Stimulated activated naive B cell treated with anti-CD40 and anti-IgM and Interleukin-4, amounts not matched to agents 10 μg/mL and 1 μg/mL and 100 μg/mL, for 72 hours (primary cell): ENCODE data around the gene PROC.

Experiments used
- ATAC-seq, 2 donors: fragments of 150-1000 bp; cut with Tn5 transposase; replicated peaks; 2 replicates each; pipeline ENCODE4 v1.10.0; 2021; ENCODE audit warnings: moderate library complexity in 1 of 2
- DNase-seq: peaks from one replicate; pipeline ENCODE4 v3.0.0; 2021
- H3K27ac Mint-ChIP-seq: one replicate; pipeline ENCODE4 v1.8.0; 2022; ENCODE audit warnings: mild to moderate bottlenecking, mixed read lengths
- H3K27me3 Mint-ChIP-seq, 2 donors: one replicate each; pipeline ENCODE4 v1.8.0; 2022; ENCODE audit warnings: mixed read lengths in 2 of 2
- H3K36me3 Mint-ChIP-seq, 2 donors: one replicate each; pipeline ENCODE4 v1.8.0; 2022; ENCODE audit warnings: mixed read lengths in 2 of 2, mild to moderate bottlenecking in 1 of 2
- H3K4me1 Mint-ChIP-seq, 2 donors: one replicate each; pipeline ENCODE4 v1.8.0; 2022; ENCODE audit warnings: mixed read lengths in 2 of 2, mild to moderate bottlenecking in 1 of 2
- H3K4me3 Mint-ChIP-seq, 2 donors: one replicate each; pipeline ENCODE4 v1.8.0; 2022; ENCODE audit warnings: mild to moderate bottlenecking in 2 of 2, mixed read lengths in 2 of 2, moderate library complexity in 1 of 2
- H3K9me3 Mint-ChIP-seq, 2 donors: one replicate each; pipeline ENCODE4 v1.8.0; 2022; ENCODE audit warnings: mixed read lengths in 2 of 2, mild to moderate bottlenecking in 1 of 2

Gene PROC

DNA sequence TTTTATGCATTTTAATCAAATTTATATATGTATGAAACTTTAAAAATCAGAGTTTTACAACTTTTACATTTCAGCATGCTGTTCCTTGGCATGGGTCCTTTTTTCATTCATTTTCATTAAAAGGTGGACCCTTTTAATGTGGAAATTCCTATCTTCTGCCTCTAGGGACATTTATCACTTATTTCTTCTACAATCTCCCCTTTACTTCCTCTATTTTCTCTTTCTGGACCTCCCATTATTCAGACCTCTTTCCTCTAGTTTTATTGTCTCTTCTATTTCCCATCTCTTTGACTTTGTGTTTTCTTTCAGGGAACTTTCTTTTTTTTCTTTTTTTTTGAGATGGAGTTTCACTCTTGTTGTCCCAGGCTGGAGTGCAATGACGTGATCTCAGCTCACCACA, 5.7 kb downstream of the PROC start:
- H3K4me1 Mint-ChIP-seq = peaks cover 16 to 23% of the 10 kb centered on the region in 2 donors
- peak overlapping the region; percentile 62 to 79 for H3K4me3 Mint-ChIP-seq
- peaks cover 0 to 9% of the 10 kb centered on the region in 2 donors for H3K36me3 Mint-ChIP-seq
- H3K27me3 Mint-ChIP-seq = peaks cover 14 to 15% of the 10 kb centered on the region in 2 donors
- no peaks in the 10 kb centered on the region for H3K9me3 Mint-ChIP-seq
- ATAC-seq (no peak), DNase-seq (no peak)
- H3K27ac Mint-ChIP-seq = no peak overlapping the region

DNA sequence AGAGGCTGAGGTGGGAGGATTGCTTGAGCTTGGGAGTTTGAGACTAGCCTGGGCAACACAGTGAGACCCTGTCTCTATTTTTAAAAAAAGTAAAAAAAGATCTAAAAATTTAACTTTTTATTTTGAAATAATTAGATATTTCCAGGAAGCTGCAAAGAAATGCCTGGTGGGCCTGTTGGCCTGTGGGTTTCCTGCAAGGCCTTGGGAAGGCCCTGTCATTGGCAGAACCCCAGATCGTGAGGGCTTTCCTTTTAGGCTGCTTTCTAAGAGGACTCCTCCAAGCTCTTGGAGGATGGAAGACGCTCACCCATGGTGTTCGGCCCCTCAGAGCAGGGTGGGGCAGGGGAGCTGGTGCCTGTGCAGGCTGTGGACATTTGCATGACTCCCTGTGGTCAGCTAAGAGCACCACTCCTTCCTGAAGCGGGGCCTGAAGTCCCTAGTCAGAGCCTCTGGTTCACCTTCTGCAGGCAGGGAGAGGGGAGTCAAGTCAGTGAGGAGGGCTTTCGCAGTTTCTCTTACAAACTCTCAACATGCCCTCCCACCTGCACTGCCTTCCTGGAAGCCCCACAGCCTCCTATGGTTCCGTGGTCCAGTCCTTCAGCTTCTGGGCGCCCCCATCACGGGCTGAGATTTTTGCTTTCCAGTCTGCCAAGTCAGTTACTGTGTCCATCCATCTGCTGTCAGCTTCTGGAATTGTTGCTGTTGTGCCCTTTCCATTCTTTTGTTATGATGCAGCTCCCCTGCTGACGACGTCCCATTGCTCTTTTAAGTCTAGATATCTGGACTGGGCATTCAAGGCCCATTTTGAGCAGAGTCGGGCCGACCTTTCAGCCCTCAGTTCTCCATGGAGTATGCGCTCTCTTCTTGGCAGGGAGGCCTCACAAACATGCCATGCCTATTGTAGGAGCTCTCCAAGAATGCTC, 6.6 kb downstream of the PROC start:
- DNase-seq = no peak
- H3K9me3 Mint-ChIP-seq = no peaks in the 10 kb centered on the region
- H3K27ac Mint-ChIP-seq = peak overlapping the region; percentile 82
- no peak overlapping the region for H3K4me3 Mint-ChIP-seq
- H3K27me3 Mint-ChIP-seq = peaks cover 14 to 15% of the 10 kb centered on the region in 2 donors
- H3K4me1 Mint-ChIP-seq = peaks cover 16 to 23% of the 10 kb centered on the region in 2 donors
- no peak for ATAC-seq
- H3K36me3 Mint-ChIP-seq = peaks cover 0 to 19% of the 10 kb centered on the region in 2 donors

DNA sequence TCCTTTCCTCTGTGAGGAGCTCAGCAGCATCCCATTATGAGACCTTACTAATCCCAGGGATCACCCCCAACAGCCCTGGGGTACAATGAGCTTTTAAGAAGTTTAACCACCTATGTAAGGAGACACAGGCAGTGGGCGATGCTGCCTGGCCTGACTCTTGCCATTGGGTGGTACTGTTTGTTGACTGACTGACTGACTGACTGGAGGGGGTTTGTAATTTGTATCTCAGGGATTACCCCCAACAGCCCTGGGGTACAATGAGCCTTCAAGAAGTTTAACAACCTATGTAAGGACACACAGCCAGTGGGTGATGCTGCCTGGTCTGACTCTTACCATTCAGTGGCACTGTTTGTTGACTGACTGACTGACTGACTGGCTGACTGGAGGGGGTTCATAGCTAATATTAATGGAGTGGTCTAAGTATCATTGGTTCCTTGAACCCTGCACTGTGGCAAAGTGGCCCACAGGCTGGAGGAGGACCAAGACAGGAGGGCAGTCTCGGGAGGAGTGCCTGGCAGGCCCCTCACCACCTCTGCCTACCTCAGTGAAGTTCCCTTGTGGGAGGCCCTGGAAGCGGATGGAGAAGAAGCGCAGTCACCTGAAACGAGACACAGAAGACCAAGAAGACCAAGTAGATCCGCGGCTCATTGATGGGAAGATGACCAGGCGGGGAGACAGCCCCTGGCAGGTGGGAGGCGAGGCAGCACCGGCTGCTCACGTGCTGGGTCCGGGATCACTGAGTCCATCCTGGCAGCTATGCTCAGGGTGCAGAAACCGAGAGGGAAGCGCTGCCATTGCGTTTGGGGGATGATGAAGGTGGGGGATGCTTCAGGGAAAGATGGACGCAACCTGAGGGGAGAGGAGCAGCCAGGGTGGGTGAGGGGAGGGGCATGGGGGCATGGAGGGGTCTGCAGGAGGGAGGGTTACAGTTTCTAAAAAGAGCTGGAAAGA, 7.6 kb downstream of the PROC start:
- ATAC-seq (no peak), DNase-seq (no peak)
- H3K27me3 Mint-ChIP-seq = peaks cover 12 to 14% of the 10 kb centered on the region in 2 donors
- H3K4me1 Mint-ChIP-seq = peaks cover 15 to 23% of the 10 kb centered on the region in 2 donors
- H3K4me3 Mint-ChIP-seq = no peak overlapping the region
- H3K27ac Mint-ChIP-seq = no peak overlapping the region
- H3K9me3 Mint-ChIP-seq = no peaks in the 10 kb centered on the region
- H3K36me3 Mint-ChIP-seq = peaks cover 0 to 19% of the 10 kb centered on the region in 2 donors

DNA sequence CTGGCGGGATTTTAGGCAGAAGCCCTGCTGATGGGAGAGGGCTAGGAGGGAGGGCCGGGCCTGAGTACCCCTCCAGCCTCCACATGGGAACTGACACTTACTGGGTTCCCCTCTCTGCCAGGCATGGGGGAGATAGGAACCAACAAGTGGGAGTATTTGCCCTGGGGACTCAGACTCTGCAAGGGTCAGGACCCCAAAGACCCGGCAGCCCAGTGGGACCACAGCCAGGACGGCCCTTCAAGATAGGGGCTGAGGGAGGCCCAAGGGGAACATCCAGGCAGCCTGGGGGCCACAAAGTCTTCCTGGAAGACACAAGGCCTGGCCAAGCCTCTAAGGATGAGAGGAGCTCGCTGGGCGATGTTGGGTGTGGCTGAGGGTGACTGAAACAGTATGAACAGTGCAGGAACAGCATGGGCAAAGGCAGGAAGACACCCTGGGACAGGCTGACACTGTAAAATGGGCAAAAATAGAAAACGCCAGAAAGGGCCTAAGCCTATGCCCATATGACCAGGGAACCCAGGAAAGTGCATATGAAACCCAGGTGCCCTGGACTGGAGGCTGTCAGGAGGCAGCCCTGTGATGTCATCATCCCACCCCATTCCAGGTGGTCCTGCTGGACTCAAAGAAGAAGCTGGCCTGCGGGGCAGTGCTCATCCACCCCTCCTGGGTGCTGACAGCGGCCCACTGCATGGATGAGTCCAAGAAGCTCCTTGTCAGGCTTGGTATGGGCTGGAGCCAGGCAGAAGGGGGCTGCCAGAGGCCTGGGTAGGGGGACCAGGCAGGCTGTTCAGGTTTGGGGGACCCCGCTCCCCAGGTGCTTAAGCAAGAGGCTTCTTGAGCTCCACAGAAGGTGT, 8.5 kb downstream of the PROC start:
- peaks cover 6 to 14% of the 10 kb centered on the region in 2 donors for H3K27me3 Mint-ChIP-seq
- no peak for DNase-seq
- H3K36me3 Mint-ChIP-seq = peaks cover 3 to 23% of the 10 kb centered on the region in 2 donors
- H3K27ac Mint-ChIP-seq = no peak overlapping the region
- no peak overlapping the region for H3K4me3 Mint-ChIP-seq
- ATAC-seq = no peak
- H3K9me3 Mint-ChIP-seq = no peaks in the 10 kb centered on the region
- peaks cover 12 to 23% of the 10 kb centered on the region in 2 donors for H3K4me1 Mint-ChIP-seq

DNA sequence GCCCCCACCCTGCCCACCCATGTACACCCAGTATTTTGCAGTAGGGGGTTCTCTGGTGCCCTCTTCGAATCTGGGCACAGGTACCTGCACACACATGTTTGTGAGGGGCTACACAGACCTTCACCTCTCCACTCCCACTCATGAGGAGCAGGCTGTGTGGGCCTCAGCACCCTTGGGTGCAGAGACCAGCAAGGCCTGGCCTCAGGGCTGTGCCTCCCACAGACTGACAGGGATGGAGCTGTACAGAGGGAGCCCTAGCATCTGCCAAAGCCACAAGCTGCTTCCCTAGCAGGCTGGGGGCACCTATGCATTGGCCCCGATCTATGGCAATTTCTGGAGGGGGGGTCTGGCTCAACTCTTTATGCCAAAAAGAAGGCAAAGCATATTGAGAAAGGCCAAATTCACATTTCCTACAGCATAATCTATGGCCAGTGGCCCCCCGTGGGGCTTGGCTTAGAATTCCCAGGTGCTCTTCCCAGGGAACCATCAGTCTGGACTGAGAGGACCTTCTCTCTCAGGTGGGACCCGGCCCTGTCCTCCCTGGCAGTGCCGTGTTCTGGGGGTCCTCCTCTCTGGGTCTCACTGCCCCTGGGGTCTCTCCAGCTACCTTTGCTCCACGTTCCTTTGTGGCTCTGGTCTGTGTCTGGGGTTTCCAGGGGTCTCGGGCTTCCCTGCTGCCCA, 9.3 kb downstream of the PROC start:
- H3K27ac Mint-ChIP-seq = no peak overlapping the region
- peaks cover under 1 to 6% of the 10 kb centered on the region in 2 donors for H3K27me3 Mint-ChIP-seq
- H3K4me1 Mint-ChIP-seq = peaks cover 7 to 17% of the 10 kb centered on the region in 2 donors
- DNase-seq (no peak), ATAC-seq (no peak)
- H3K36me3 Mint-ChIP-seq = peaks cover 4 to 23% of the 10 kb centered on the region in 2 donors
- H3K9me3 Mint-ChIP-seq = no peaks in the 10 kb centered on the region
- no peak overlapping the region for H3K4me3 Mint-ChIP-seq

DNA sequence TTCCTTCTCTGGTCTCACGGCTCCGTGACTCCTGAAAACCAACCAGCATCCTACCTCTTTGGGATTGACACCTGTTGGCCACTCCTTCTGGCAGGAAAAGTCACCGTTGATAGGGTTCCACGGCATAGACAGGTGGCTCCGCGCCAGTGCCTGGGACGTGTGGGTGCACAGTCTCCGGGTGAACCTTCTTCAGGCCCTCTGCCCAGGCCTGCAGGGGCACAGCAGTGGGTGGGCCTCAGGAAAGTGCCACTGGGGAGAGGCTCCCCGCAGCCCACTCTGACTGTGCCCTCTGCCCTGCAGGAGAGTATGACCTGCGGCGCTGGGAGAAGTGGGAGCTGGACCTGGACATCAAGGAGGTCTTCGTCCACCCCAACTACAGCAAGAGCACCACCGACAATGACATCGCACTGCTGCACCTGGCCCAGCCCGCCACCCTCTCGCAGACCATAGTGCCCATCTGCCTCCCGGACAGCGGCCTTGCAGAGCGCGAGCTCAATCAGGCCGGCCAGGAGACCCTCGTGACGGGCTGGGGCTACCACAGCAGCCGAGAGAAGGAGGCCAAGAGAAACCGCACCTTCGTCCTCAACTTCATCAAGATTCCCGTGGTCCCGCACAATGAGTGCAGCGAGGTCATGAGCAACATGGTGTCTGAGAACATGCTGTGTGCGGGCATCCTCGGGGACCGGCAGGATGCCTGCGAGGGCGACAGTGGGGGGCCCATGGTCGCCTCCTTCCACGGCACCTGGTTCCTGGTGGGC, 10.0 kb downstream of the PROC start:
- no peak overlapping the region for H3K4me3 Mint-ChIP-seq
- H3K9me3 Mint-ChIP-seq = no peaks in the 10 kb centered on the region
- no peak for ATAC-seq
- H3K36me3 Mint-ChIP-seq = peaks cover 4 to 23% of the 10 kb centered on the region in 2 donors
- no peaks in the 10 kb centered on the region for H3K27me3 Mint-ChIP-seq
- H3K4me1 Mint-ChIP-seq = peaks cover 5 to 10% of the 10 kb centered on the region in 2 donors
- DNase-seq = no peak
- H3K27ac Mint-ChIP-seq = no peak overlapping the region

DNA sequence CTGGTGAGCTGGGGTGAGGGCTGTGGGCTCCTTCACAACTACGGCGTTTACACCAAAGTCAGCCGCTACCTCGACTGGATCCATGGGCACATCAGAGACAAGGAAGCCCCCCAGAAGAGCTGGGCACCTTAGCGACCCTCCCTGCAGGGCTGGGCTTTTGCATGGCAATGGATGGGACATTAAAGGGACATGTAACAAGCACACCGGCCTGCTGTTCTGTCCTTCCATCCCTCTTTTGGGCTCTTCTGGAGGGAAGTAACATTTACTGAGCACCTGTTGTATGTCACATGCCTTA, 10.5 kb downstream of the PROC start:
- peaks cover 4 to 23% of the 10 kb centered on the region in 2 donors for H3K36me3 Mint-ChIP-seq
- peaks cover 3 to 5% of the 10 kb centered on the region in 2 donors for H3K4me1 Mint-ChIP-seq
- DNase-seq (no peak), ATAC-seq (no peak)
- H3K27ac Mint-ChIP-seq = no peak overlapping the region
- no peaks in the 10 kb centered on the region for H3K9me3 Mint-ChIP-seq
- H3K27me3 Mint-ChIP-seq = no peaks in the 10 kb centered on the region
- H3K4me3 Mint-ChIP-seq = no peak overlapping the region

DNA sequence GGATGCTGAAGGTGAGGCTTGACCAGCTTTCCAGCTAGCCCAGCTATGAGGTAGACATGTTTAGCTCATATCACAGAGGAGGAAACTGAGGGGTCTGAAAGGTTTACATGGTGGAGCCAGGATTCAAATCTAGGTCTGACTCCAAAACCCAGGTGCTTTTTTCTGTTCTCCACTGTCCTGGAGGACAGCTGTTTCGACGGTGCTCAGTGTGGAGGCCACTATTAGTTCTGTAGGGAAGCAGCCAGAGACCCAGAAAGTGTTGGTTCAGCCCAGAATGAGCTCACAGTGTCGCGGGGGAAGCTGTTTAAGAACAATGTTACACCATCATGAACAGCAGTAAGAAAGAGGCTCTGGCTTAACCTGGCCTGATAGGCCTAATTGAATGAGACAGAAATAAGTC, 11.1 kb downstream of the PROC start:
- no peak overlapping the region for H3K27ac Mint-ChIP-seq

DNA sequence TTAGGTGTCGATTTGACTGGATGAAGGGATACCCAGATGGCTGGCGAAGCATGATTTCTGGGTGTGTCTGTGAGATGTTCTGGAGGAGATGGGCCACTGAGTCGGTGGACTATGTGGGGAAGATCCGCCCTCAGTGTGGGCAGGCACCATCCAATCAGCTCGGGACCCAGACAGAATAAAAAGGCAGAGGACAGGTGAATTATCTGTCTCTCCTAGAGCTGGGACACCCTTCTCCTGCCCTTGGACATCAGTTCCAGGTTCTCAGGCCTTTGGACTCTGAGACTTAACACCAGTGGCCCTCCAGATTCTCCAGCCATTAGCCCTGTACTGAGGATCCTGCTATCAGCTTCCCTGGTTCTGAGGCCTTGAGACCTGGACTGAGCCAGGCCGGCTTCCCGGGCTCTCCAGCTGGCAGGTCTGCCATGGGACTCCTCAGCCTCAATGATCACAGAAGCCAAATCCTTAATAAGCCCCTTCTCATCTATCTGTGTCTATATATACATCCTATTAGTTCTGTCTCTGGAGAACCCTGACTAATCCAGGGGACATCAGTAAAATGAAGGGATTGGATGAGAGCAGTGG, 11.7 kb downstream of the PROC start:
- no peaks in the 10 kb centered on the region for H3K9me3 Mint-ChIP-seq
- H3K36me3 Mint-ChIP-seq = peaks cover 4 to 23% of the 10 kb centered on the region in 2 donors
- DNase-seq (no peak), ATAC-seq (no peak)
- no peak overlapping the region for H3K4me3 Mint-ChIP-seq
- H3K27me3 Mint-ChIP-seq = no peaks in the 10 kb centered on the region
- H3K27ac Mint-ChIP-seq = no peak overlapping the region
- no peaks in the 10 kb centered on the region for H3K4me1 Mint-ChIP-seq

More for the DNA sequence above, 11.1 kb downstream of the PROC start:
- Mint-ChIP-seq H3K27me3 (no peaks in the 10 kb centered on the region), H3K4me3 (no peak overlapping the region), H3K9me3 (no peaks in the 10 kb centered on the region), H3K36me3 (peaks cover 4 to 23% of the 10 kb centered on the region in 2 donors), H3K4me1 (no peaks in the 10 kb centered on the region)
- no peak for DNase-seq
- ATAC-seq = no peak

DNA sequence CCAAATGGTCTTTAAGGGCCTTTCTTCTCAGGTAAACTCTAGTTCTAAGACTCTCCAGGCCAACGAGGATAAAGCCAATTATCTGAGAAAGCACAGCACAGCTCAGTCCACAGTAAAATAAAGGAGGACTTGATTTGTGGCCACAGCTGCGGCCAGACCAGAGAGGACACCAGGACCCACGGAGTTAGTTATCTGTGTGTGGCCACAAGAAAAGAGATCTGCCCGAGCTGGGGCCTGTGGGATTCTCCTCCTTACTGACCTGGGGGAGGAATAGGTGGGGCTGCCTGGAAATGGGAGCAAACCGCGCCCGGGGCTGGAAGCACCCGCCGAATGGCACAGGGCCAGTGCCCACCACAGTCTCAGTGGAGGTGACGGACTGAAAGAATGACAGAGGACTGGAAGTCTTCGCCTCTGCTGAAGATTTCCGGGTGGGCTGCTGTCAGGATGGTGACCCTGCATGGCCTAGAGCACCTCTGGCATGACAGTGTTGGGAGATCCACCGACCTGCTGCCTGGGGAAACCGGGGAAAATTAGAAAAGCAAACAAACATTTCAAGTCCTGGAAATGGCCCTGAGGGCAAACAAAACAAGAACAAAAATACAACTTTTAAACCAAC, 13.3 kb downstream of the PROC start:
- no peaks in the 10 kb centered on the region for H3K4me1 Mint-ChIP-seq
- H3K27ac Mint-ChIP-seq = no peak overlapping the region
- no peak for ATAC-seq
- H3K4me3 Mint-ChIP-seq = no peak overlapping the region
- H3K27me3 Mint-ChIP-seq = no peaks in the 10 kb centered on the region
- no peaks in the 10 kb centered on the region for H3K9me3 Mint-ChIP-seq
- no peak for DNase-seq
- peaks cover 4 to 20% of the 10 kb centered on the region in 2 donors for H3K36me3 Mint-ChIP-seq

DNA sequence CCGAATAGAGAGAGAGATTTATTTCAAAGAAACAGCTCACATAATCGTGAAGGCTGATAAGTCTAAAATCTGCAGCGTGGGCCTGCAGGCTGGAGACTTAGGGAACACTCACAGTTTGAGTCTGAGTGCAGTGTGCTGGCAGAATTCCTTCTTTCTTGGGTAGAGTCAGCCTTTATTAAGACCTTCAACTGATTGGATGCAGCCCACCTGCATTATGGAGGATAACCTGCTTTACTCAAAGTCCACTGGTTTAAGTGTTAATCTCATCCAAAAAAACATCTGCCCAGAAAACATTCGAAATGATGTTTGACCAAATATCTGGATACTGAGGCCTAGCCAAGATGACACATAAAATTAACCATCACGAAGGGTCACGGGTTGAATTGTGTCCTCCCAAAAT, 16.3 kb downstream of the PROC start:
- no peaks in the 10 kb centered on the region for H3K4me1 Mint-ChIP-seq
- no peaks in the 10 kb centered on the region for H3K9me3 Mint-ChIP-seq
- H3K27me3 Mint-ChIP-seq = no peaks in the 10 kb centered on the region
- no peak overlapping the region for H3K4me3 Mint-ChIP-seq
- DNase-seq (no peak), ATAC-seq (no peak)
- peaks cover 7 to 10% of the 10 kb centered on the region in 2 donors for H3K36me3 Mint-ChIP-seq
- no peak overlapping the region for H3K27ac Mint-ChIP-seq

DNA sequence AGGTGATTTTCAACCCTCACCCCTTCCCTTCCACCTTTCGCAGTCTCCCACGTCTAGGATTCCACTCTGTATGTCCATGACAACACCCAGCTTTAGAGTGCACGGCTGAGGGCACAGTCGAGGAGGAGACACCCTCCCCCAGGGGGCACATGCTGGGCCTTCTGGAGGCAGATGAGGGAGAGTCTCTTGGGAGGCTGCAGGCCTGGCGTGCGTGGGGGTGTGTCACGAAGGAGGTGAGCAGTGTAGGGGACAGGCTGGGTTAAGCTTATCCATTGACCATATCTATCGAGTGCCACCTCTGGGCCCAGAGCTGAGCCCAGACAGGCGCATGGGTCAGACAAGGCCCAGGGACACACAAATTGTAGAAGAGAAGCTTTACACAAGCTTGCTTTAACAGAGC, 18.8 kb downstream of the PROC start:
- Mint-ChIP-seq H3K4me1 (no peaks in the 10 kb centered on the region), H3K36me3 (peaks cover 7 to 9% of the 10 kb centered on the region in 2 donors), H3K9me3 (peaks cover 6 to 10% of the 10 kb centered on the region in 2 donors), H3K4me3 (no peak overlapping the region), H3K27me3 (no peaks in the 10 kb centered on the region), H3K27ac (no peak overlapping the region)
- ATAC-seq = no peak
- no peak for DNase-seq
